HG03280 (cell line): ENCODE measurements around the gene NAT14.
"Not testable (repeated sequence)": the region's sequence is repeated elsewhere in the genome, so short reads cannot be mapped to it uniquely, and the experiment has no call there.

Source experiments
- ATAC-seq: cut with Tn5 transposase; IDR thresholded peaks from one replicate; pipeline ENCODE4 v1.9.1; 2021; ENCODE audit warnings: mild to moderate bottlenecking, moderate library complexity; ENCODE audit not compliant: unreplicated experiment

The NAT14 gene

GRCh38 chr19:55485439-55486011, 537 bp downstream of the NAT14 start:
- ATAC-seq, result no peak

DNA sequence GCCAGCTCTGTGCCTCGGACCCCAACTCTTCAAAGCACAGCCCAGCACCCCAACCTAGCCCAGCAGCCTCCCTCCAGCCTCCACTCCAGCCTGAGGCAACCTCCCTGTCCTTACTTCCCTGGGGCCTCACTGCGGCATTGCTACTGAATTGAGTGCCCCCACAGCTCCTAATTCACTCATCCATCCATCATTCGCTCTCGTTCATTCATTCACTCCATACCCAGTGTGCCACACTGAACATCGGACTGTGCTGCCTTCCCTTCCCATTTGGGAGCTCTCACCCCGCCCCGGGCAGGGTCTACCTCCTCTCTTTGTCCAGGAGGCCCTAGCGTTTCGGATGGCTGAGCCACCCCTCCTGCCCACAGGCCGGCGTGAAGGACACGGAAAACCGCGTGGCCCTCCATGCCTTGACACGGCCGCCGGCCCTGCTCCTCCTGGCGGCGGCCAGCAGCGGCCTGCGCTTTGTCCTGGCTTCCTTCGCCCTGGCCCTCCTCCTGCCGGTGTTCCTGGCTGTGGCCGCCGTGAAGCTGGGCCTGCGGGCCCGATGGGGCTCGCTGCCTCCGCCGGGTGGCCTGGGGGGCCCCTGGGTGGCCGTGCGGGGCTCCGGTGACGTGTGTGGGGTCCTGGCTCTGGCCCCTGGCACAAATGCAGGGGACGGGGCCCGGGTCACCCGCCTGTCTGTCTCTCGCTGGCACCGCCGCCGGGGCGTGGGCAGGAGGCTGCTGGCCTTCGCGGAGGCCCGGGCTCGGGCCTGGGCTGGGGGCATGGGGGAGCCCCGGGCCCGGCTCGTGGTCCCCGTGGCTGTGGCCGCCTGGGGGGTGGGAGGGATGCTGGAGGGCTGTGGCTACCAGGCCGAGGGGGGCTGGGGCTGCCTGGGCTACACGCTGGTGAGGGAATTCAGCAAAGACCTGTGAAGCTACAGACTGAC, 1.3 kb downstream of the NAT14 start:
- no peak for ATAC-seq

DNA sequence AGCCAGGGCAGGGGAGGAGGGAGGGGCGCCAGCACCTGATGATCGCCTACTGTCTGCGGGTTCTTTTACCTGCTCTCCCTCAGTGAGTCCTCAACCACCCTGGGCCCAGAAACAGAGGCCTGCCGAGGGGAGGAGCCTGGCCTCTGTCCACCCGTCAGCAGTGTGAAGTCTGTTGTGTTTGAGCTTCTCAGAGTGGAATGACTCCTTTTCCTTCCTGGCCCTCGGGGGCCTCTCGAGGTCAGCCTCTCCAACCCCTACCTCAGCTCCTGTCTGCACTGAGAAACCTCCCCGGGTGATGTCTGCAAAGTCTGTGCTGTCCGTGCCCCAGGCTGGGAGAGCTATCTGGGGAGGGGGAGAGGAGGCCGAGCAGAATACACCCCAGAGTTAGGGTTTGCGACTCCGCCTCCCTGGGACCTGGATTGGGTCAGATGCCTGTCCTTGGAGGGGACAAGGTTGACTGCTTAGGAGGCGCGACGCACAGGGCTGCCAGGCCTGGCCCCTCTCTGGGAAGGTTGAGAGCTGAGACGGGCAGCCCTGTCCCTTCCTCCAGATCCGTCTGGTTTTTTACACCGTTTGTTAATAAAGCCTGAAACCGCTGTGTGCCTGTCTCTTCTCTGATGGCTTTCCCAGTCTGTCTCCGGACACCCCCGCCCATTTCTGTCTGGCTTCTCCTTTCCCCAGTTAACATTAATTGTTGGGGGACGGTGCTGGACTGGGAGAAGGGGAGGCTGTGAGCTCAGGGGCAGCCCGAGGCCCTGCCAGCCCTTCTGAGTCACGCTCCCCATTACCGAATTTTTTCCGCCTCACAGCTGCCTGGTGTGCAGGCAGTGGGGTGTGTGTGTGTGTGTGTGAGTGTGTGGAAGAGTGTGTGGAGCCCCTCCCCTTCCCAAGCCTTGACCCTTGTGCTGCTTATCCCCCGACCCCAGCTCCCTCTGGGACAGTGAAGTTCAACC, 2.3 kb downstream of the NAT14 start:
- ATAC-seq, result no peak

DNA sequence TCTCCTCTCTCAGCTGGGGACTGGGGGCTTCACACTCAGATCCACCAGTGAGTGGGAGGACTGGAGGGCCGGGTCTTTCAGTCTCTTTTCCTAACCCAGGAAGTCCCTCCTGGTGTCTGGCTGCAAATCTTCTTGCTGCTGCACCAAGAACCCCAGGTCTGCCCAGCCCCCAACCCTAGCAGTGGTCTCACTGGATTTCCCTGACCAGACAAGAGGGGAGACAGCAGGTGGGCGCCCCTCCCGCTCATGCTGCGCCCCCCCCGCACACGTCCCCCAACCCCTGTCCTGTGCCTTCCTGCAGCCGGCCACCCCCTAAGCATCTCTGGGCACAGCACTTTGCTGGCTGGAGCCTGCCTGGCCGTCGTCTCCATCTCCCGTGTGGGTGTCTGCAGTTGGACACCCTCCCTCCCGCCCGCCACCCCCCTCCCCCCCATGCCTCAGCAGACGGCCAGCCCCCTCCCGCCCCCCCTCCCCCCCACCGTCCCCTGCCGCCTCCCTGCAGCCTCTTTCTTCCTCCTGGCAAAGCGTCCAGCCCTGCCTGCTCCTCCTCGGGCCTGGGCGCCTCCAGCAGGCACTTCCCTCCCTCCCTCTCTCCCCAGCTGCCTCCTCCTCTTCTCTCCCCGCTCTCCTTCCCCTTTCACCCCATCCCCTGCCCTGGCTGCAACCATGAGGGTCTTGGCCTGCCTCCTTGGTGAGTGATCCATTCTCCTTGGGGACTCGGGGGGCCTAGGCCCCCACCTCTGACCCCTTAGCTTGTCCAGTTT, 3.1 kb downstream of the NAT14 start, which contains the start of gene SSC5D:
TSS of gene SSC5D (plus strand) at position 513 of the 764 bp plus-strand sequence. CDS start at position 667, 154 bp downstream.
- ATAC-seq, result no peak

DNA sequence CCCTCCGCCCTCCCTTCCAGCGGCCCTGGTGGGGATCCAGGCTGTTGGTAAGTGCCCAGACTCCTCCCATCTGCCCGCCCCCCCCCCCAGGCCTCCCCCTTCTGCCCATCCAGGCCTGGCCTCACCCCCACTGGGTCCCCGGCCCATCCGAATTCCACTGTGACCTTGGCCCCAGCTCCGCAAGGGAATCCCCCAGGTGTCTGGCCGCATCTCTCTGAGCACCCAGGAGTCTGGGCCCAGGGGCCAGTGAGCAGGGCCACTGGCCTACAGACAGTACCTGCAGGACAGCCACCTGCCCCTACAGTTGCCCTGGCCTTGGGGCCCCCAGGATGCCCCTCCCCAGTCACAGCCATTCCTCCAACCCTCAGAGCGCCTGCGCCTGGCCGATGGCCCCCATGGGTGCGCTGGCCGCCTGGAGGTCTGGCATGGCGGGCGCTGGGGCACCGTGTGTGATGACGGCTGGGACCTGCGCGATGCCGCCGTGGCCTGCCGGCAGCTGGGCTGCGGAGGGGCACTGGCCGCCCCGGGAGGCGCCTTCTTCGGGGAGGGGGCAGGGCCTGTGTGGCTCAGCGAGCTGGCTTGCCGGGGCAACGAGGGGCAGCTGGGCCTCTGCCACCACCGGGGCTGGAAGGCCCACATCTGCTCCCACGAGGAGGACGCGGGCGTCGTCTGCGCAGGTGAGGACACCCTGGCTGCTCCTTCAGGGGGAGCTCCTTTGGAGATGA, 4.2 kb downstream of the NAT14 start:
- ATAC-seq, result no peak

- ATAC-seq, result no peak
Measured at GRCh38 chr19:55489711-55490477, 4.9 kb downstream of the NAT14 start.

DNA sequence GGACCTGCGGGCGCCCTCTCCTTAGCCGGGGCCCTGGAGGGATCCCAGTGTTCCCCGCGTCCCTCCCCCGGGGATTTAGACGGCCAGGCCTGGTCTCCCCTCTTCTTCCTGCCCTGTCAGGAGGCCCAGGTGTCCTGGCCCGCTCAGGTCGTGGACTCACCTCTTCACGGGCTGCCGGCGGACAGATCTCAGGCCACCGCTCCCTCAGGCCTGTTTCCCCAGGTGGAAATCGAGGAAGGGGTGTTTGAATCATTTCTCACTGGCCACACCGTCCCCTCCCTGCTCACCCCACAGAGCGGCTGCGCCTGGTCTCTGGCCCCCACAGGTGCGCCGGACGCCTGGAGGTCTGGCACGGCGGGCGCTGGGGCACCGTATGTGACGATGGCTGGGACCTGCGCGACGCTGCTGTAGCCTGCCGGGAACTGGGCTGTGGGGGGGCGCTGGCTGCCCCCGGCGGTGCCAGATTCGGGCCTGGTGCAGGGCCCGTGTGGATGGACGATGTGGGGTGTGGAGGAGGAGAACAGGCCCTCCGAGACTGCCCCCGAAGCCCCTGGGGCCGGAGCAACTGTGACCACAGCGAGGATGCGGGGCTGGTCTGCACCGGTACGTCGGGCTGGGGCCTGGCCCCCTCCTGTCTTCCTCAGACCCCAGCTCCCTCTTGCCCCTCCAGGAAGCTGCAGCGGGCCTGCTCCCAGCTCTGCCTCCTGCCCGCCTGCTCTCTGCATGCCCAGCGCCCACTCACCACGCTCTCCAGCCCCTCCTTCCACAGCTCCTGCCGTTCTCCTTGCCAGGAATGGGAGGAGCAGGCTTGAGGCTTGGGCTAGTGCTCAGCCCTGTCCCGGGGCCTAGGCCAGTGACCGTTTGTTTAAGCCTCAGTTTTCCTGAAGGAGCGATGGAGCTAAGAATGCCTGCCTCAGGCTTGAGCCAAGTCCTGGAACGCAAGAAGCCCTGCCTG, 5.8 kb downstream of the NAT14 start:
- ATAC-seq, result no peak

- ATAC-seq, result no peak
Measured at GRCh38 chr19:55491546-55492360, 6.8 kb downstream of the NAT14 start.

DNA sequence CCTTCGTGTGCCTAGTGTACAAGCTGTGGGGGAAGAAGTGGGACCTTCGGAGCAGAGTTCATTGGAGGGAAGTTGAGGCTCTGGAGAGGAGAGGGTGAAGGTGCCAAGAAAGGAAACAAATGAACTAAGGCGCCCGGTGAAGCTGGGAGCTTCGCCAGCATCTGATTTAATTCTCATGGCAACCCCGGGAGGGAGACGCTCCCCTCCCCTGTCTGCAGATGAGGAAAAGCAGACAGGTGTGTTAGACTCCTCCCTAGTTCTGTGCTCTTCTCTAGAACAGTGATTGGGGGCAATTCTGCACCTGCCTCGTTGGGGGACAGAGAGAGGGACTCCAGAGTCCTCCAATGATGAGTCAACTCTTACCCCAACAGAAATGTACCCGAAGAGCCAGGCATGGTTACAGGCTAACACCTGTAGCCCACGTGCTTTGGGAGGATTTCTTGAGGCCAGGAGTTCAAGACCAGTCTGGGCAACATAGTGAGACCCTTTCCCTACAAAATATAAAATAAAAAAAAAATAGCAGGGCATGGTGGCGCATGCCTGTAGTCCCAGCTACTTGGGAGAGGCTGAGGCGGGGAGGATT, 7.5 kb downstream of the NAT14 start:
- no peak for ATAC-seq

GRCh38 chr19:55493052-55493644, 8.2 kb downstream of the NAT14 start:
- ATAC-seq, result no peak

GRCh38 chr19:55493645-55494171, 8.7 kb downstream of the NAT14 start:
- no peak for ATAC-seq

- ATAC-seq, result no peak
Measured at GRCh38 chr19:55494172-55494761, 9.3 kb downstream of the NAT14 start.

DNA sequence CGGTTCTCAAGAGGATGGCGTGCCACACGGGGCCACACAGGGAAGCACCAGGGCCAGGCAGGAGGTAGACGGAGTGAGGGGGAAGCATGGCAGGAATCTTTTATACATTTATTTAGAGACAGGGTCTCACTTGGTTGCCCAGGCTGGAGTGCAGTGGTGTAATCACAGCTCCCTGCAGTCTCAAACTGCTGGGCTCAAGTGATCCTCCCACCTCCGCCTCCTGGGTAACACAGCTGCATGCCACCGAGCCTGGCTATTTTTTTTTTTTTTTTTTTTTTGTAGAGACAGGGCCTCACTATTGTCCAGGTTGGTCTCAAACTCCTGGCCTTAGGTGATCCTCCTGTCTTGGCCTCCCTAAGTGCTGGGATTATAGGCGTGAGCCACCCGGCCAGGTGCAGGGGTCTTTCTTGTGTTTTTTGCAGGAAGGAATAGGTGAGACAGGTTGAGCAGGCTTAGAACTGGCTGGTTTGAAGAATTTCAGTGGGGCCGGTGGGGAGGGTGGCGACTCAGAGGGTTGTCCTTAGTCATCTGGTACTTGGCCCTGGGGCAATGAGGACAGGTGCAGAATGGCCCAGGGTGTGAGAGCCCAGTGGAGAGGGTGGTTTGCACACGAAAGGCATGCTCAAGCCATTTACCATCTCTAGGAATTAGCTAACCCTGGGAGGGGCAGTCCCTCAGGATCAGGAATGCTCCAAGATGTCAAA, 10.8 kb downstream of the NAT14 start:
- no peak for ATAC-seq

DNA sequence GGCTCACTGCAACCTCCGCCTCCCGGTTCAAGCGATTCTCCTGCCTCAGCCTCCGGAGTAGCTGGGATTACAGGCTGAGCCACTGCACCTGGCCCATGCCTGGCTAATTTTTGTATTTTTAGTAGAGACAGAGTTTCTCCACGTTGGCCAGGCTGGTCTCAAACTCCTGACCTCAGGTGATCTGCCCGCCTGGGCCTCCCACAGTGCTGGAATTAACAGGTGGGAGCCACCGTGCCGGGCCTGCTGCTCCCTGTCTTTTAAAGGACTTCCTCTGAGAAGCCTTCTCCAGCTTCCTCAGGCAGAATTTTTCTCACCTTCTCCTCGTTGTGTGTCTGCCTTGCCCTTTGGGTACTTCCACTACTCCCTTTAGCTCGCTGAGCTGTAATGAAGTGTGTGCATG, 11.8 kb downstream of the NAT14 start:
- not testable (repeated sequence) for ATAC-seq

DNA sequence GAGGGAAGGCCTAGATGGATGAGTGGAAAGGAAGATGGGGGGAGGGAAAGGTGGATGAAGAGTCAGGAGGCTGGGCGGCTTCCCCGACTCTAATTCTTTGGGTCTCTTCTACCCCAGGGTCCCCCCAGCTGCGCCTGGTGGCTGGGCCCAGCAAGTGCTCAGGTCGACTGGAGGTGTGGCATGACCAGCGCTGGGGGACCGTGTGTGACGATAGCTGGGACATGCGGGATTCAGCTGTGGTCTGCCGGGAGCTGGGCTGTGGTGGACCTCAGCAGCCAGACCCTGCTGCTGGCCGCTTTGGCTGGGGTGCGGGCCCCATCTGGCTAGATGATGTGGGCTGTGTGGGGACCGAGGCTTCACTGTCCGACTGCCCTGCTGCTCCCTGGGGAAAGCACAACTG, 12.8 kb downstream of the NAT14 start:
- ATAC-seq, result no peak
